K562 (cell line): ENCODE results near the gene PTRH1. TPM values are rescaled to one million over a fixed set of nuclear protein-coding genes. Genes with fewer than 3 reads are reported as not detected.

Experiments used
- CBX1 ChIP-seq: sonication (generic); IDR thresholded peaks from 2 replicates; pipeline ENCODE4 v1.6.1; 2016; ENCODE audit warnings: antibody characterized with exemption, low read depth, mild to moderate bottlenecking
- CHAMP1 ChIP-seq: fragments of 450-650 bp; IDR thresholded peaks from 2 replicates; pipeline ENCODE4 v1.6.1; 2016; ENCODE audit warnings: mild to moderate bottlenecking
- E2F1 ChIP-seq: sonication (generic); formaldehyde crosslinking; IDR thresholded peaks from 2 replicates; pipeline ENCODE4 v1.8.1; 2023; ENCODE audit warnings: mild to moderate bottlenecking, missing genetic modification reagents, moderate library complexity
- FOXM1 ChIP-seq, 2 experiments: fragments of 450-650 bp in 1 of 2; sonication (generic) in 1 of 2; formaldehyde crosslinking in 1 of 2; IDR thresholded peaks; 2 replicates each; pipeline versions ENCODE4 v1.6.1 to v1.9.0; 2017 to 2022; ENCODE audit warnings: low read depth in 2 of 2, mild to moderate bottlenecking in 2 of 2, missing genetic modification reagents in 1 of 2, moderate library complexity in 1 of 2
- HCFC1 ChIP-seq: IDR thresholded peaks from 2 replicates; pipeline ENCODE4 v1.6.1; 2012; ENCODE audit warnings: low read depth, low read length, improper control_type of control experiment
- JUNB ChIP-seq: fragments of 450-650 bp; formaldehyde crosslinking; conservative IDR thresholded peaks from 2 replicates; pipeline ENCODE4 v1.4.0; 2020; ENCODE audit warnings: mild to moderate bottlenecking
- KLF13 ChIP-seq: fragments of 450-650 bp; IDR thresholded peaks from 2 replicates; pipeline ENCODE4 v1.6.1; 2016; ENCODE audit warnings: missing genetic modification characterization, low read depth, mild to moderate bottlenecking, missing compliant biosample characterization, moderate library complexity, borderline replicate concordance
- MBD2 ChIP-seq: sonication (generic); IDR thresholded peaks from 2 replicates; pipeline ENCODE4 v1.6.1; 2016; ENCODE audit warnings: low read depth, borderline replicate concordance
- MED1 ChIP-seq: sonication (generic); formaldehyde crosslinking; IDR thresholded peaks from 2 replicates; pipeline ENCODE4 v1.8.1; 2023; ENCODE audit warnings: missing genetic modification reagents, borderline replicate concordance
- MNT ChIP-seq, 2 experiments: fragments of 450-650 bp; conservative IDR thresholded peaks; 2 replicates each; pipeline ENCODE4 v1.6.1; 2017; ENCODE audit warnings: mild to moderate bottlenecking in 2 of 2, moderate library complexity in 2 of 2
- MYNN ChIP-seq, 2 experiments: sonication (generic); formaldehyde crosslinking in 1 of 2; IDR thresholded peaks; 2 replicates each; pipeline versions ENCODE4 v1.5.0 to v1.6.1; 2016 to 2020; ENCODE audit warnings: antibody characterized with exemption in 1 of 2, missing genetic modification reagents in 1 of 2
- PHF8 ChIP-seq: fragments of 200-600 bp; sonication (generic); IDR thresholded peaks from 2 replicates; pipeline ENCODE4 v1.6.1; 2012; ENCODE audit warnings: mixed run types, mild to moderate bottlenecking, inconsistent platforms, low read length, moderate library complexity, borderline replicate concordance
- POLR3G ChIP-seq: IDR thresholded peaks from 2 replicates; pipeline ENCODE4 v1.6.1; 2011; ENCODE audit not compliant: insufficient read length, insufficient replicate concordance; ENCODE audit errors: extremely low read depth
- RFX1 ChIP-seq: fragments of 450-650 bp; IDR thresholded peaks from 2 replicates; pipeline ENCODE4 v1.6.1; 2016; ENCODE audit warnings: mild to moderate bottlenecking, moderate library complexity
- SMAD3 ChIP-seq: fragments of 450-650 bp; formaldehyde crosslinking; conservative IDR thresholded peaks from 2 replicates; pipeline ENCODE4 v1.4.0; 2020; ENCODE audit warnings: mild to moderate bottlenecking
- ZNF121 ChIP-seq: sonication (generic); formaldehyde crosslinking; conservative IDR thresholded peaks from 2 replicates; pipeline ENCODE4 v1.8.0; 2022; ENCODE audit warnings: missing genetic modification reagents
- polyA plus RNA-seq, 8 experiments: library from polyadenylated mRNA; depleted of rRNA in 4 of 8; stranded (reverse) in 5 of 8; unstranded in 3 of 8; fragments of >200 nt; fragmentation: Nextera tagmentation in 2 of 8; fragmentation: Illumina TruSeq in 1 of 8; extraction: Ambion mirVana in 2 of 8; extraction: Trizol in 1 of 8; gene quantifications; 2 replicates each; pipeline versions ENCODE4 v1.2.1 to v1.2.3, GENCODE V29; 2011 to 2014; ENCODE audit warnings: inconsistent platforms in 1 of 8, missing spikeins in 1 of 8
- total RNA-seq, 7 experiments: library from RNA; depleted of rRNA in 6 of 7; stranded (reverse); fragments of >200 nt in 6 of 7; fragmentation: Illumina TruSeq in 2 of 7; extraction: Trizol in 2 of 7; gene quantifications; 2 replicates each; pipeline versions ENCODE4 v1.2.1 to v1.2.3, GENCODE V29; 2011 to 2021; ENCODE audit warnings: low replicate concordance in 1 of 7
- TF ChIP-seq, protein P1 (sequence below): fragments of 450-650 bp; IDR thresholded peaks from 2 replicates; pipeline ENCODE4 v1.6.1; 2018; ENCODE audit not compliant: partially characterized antibody

PTRH1 gene
- total and polyA plus RNA-seq, 9 of the 15 experiments (the other 6 are each of a cell fraction or from before 2014, with no cell fraction given) = 0.63 to 43.1 (median 5.7) TPM

GRCh38 chr9:127715470-127716337 is at the start of gene PTRH1, which contains the start of gene TTC16 (continued):
- TF ChIP-seq ZNF121 (CRISPR knock-in tag) (no peak), CBX1 (no peak), JUNB (CRISPR knock-in tag) (peak; percentile 68; the same call in 1 of the 2 replicates), HCFC1 (peak; percentile 93), RFX1 (peak; percentile 93), FOXM1 (IDR thresholded peaks at IDR 0.05; ENCODE audit: low read depth) (no peak; the same call in 1 of the 2 replicates), FOXM1 (CRISPR knock-in tag; IDR thresholded peaks at IDR 0.05; ENCODE audit: low read depth) (no peak; the same call in 1 of the 2 replicates), E2F1 (CRISPR knock-in tag) (no peak), SMAD3 (CRISPR knock-in tag) (no peak), MNT (conservative IDR thresholded peaks at IDR 0.05) (peak; percentile 91 to 96), POLR3G (no peak), MED1 (CRISPR knock-in tag) (no peak), KLF13 (tag) (0 out of 2 replicates have a peak, but pooled peaks have one; percentile 17), MBD2 (peak; percentile 100), CHAMP1 (no peak), MYNN (IDR thresholded peaks at IDR 0.05) (peak; percentile 94; the same call in 1 of the 2 replicates), MYNN (CRISPR knock-in tag; IDR thresholded peaks at IDR 0.05) (no peak), PHF8 (peak; percentile 70; the same call in 1 of the 2 replicates)
- TF ChIP-seq, protein P1, sequence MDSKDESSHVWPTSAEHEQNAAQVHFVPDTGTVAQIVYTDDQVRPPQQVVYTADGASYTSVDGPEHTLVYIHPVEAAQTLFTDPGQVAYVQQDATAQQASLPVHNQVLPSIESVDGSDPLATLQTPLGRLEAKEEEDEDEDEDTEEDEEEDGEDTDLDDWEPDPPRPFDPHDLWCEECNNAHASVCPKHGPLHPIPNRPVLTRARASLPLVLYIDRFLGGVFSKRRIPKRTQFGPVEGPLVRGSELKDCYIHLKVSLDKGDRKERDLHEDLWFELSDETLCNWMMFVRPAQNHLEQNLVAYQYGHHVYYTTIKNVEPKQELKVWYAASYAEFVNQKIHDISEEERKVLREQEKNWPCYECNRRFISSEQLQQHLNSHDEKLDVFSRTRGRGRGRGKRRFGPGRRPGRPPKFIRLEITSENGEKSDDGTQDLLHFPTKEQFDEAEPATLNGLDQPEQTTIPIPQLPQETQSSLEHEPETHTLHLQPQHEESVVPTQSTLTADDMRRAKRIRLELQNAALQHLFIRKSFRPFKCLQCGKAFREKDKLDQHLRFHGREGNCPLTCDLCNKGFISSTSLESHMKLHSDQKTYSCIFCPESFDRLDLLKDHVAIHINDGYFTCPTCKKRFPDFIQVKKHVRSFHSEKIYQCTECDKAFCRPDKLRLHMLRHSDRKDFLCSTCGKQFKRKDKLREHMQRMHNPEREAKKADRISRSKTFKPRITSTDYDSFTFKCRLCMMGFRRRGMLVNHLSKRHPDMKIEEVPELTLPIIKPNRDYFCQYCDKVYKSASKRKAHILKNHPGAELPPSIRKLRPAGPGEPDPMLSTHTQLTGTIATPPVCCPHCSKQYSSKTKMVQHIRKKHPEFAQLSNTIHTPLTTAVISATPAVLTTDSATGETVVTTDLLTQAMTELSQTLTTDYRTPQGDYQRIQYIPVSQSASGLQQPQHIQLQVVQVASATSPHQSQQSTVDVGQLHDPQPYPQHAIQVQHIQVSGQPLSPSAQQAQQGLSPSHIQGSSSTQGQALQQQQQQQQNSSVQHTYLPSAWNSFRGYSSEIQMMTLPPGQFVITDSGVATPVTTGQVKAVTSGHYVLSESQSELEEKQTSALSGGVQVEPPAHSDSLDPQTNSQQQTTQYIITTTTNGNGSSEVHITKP = peak; percentile 89
